ENCODE data around the gene DDC. TPM values are rescaled to one million over a fixed set of nuclear protein-coding genes. Genes with fewer than 3 reads are reported as not detected.

Gene DDC
- total and polyA plus RNA-seq, 4 donors = 49.6 TPM; not detected in 3

GRCh38 chr7:50412973-50413372 lies 152.2 kb downstream of the DDC start:
- H3K9me3 ChIP-seq (ENCODE audit: control insufficient read depth, low read length) = no peaks in the 10 kb centered on the region
- H3K4me3 ChIP-seq (ENCODE audit: low read length in 2 of 2) = no peak overlapping the region
- no peaks in the 10 kb centered on the region for H3K27me3 ChIP-seq (ENCODE audit: control insufficient read depth in 1 of 2, insufficient read depth in 2 of 2, low read length in 1 of 2)
- DNase-seq = no peak
- intact Hi-C loops (cut with DNase I) = no loop called here
- no peak for ATAC-seq (ENCODE audit: low FRiP score)
- H3K27ac ChIP-seq (ENCODE audit: low read depth in 1 of 2, low read length in 2 of 2) = no peak overlapping the region
- no peaks in the 10 kb centered on the region for H3K4me1 ChIP-seq (ENCODE audit: control insufficient read depth in 1 of 2, insufficient read depth in 2 of 2, low read length in 2 of 2)
- H3K36me3 ChIP-seq (ENCODE audit: control insufficient read depth in 1 of 2, insufficient read depth in 2 of 2, low read length in 1 of 2) = no peaks in the 10 kb centered on the region
- 68 to 69% methylated on average over 4 of the region's 4 CpGs for WGBS, 2 donors

- ATAC-seq (ENCODE audit: low FRiP score) (no peak), DNase-seq (no peak)
- Histone ChIP-seq H3K27ac (ENCODE audit: low read depth in 1 of 2, low read length in 2 of 2) (no peak overlapping the region), H3K36me3 (ENCODE audit: control insufficient read depth in 1 of 2, insufficient read depth in 2 of 2, low read length in 1 of 2) (no peaks in the 10 kb centered on the region), H3K4me1 (ENCODE audit: control insufficient read depth in 1 of 2, insufficient read depth in 2 of 2, low read length in 2 of 2) (no peaks in the 10 kb centered on the region), H3K4me3 (ENCODE audit: low read length in 2 of 2) (no peak overlapping the region), H3K27me3 (ENCODE audit: control insufficient read depth in 1 of 2, insufficient read depth in 2 of 2, low read length in 1 of 2) (no peaks in the 10 kb centered on the region), H3K9me3 (ENCODE audit: control insufficient read depth, low read length) (no peaks in the 10 kb centered on the region)
- whole genome bisulfite sequencing, 2 donors = 71 to 83% methylated on average over 6 of the region's 6 CpGs
- intact Hi-C loops (cut with DNase I) = no loop called here
These were observed 153.9 kb downstream of the DDC start for GRCh38 chr7:50411332-50411731.

GRCh38 chr7:50409856-50410745 lies 155.1 kb downstream of the DDC start:
- Histone ChIP-seq H3K27ac (ENCODE audit: low read depth in 1 of 2, low read length in 2 of 2) (no peak overlapping the region), H3K9me3 (ENCODE audit: control insufficient read depth, low read length) (no peaks in the 10 kb centered on the region), H3K4me3 (ENCODE audit: low read length in 2 of 2) (no peak overlapping the region), H3K4me1 (ENCODE audit: control insufficient read depth in 1 of 2, insufficient read depth in 2 of 2, low read length in 2 of 2) (no peaks in the 10 kb centered on the region), H3K36me3 (ENCODE audit: control insufficient read depth in 1 of 2, insufficient read depth in 2 of 2, low read length in 1 of 2) (no peaks in the 10 kb centered on the region), H3K27me3 (ENCODE audit: control insufficient read depth in 1 of 2, insufficient read depth in 2 of 2, low read length in 1 of 2) (no peaks in the 10 kb centered on the region)
- DNase-seq (no peak), ATAC-seq (ENCODE audit: low FRiP score) (no peak)
- intact Hi-C loops (cut with DNase I) = no loop called here
- 82 to 87% methylated on average over 17 of the region's 17 CpGs for WGBS, 2 donors

Other genes starting within 250 kb of the DDC start
- 1 to 10 TPM; 5.4 to 5.9 TPM for gene FIGNL1, start 115.1 kb downstream of the DDC start, total RNA-seq
- gene FIGNL1, start 115.1 kb downstream of the DDC start, polyA plus RNA-seq = 1 to 10 TPM; 1.3 to 4.1 TPM
- gene GRB10, start 217.5 kb upstream of the DDC start, total RNA-seq = 100 to 1,000 TPM; 106 to 108 TPM
- 10 to 100 TPM; 11.8 to 21.2 TPM for gene GRB10, start 217.5 kb upstream of the DDC start, polyA plus RNA-seq